HL-60 (cell line): ENCODE data around the gene ITFG2.

Source experiments
- DNase-seq, 2 experiments: peaks; one replicate each; pipeline ENCODE4 v3.0.0-alpha.2; 2010 to 2020; ENCODE audit warnings: low read depth in 1 of 2, low spot score in 1 of 2
- H3K27ac ChIP-seq: fragments of 250-450 bp; sonication (Bioruptor Pico); replicated peaks from 2 replicates; pipeline ENCODE4 v1.5.1; 2020; ENCODE audit warnings: mild to moderate bottlenecking, moderate library complexity
- H3K27me3 ChIP-seq: fragments of 250-450 bp; sonication (Bioruptor Pico); 2 replicates; pipeline ENCODE4 v1.5.1; 2021; ENCODE audit warnings: mild to moderate bottlenecking, moderate library complexity; ENCODE audit not compliant: insufficient read depth, poor library complexity, severe bottlenecking
- H3K4me3 ChIP-seq: replicated peaks from 2 replicates; pipeline ENCODE4 v1.5.1; 2011; ENCODE audit warnings: mild to moderate bottlenecking, control low read depth, low read length; ENCODE audit not compliant: insufficient read depth
- GABPA ChIP-seq: IDR thresholded peaks from 2 replicates; pipeline ENCODE4 v1.6.1; 2012; ENCODE audit warnings: low read depth
- POLR2AphosphoS5 ChIP-seq: IDR thresholded peaks from 2 replicates; pipeline ENCODE4 v1.6.1; 2012; ENCODE audit warnings: low read depth
- SPI1 ChIP-seq: IDR thresholded peaks from 2 replicates; pipeline ENCODE4 v1.6.1; 2012; ENCODE audit warnings: low read depth, mild to moderate bottlenecking, borderline replicate concordance
- TF ChIP-seq, protein P1 (sequence below): IDR thresholded peaks from 2 replicates; pipeline ENCODE4 v1.6.1; 2012; ENCODE audit warnings: low read depth; ENCODE audit not compliant: insufficient replicate concordance
- TF ChIP-seq, protein P2 (sequence below): IDR thresholded peaks from one replicate; pipeline ENCODE4 v1.5.1; 2011; ENCODE audit warnings: low read length, control low read depth, inconsistent platforms; ENCODE audit not compliant: insufficient read depth

The ITFG2 gene

DNA sequence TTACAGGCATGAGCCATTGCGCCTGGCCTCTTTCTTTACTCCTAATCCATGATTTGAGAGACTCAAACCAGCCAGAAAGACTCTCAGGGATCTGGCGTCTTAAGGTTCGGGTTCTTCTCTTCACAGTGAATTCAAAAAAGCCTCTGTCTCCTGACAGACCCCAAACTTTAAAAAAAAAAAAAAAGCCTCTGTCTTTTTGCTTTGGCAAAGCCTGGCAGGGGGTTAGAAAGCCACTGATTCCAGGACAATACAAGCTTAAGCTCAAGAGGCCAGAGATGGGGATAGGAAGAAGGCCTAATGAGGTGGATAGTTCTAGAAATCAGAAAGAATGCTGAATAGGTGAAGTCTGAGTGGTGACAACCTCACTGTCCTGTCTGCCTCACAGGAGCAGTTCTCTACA lies 13.6 kb downstream of the ITFG2 start:
- Histone ChIP-seq H3K4me3 (no peak overlapping the region), H3K27ac (no peak overlapping the region), H3K27me3 (no peaks in the 10 kb centered on the region)
- no peak for DNase-seq
- TF ChIP-seq GABPA (no peak), POLR2AphosphoS5 (no peak), SPI1 (no peak)
- TF ChIP-seq, protein P1, sequence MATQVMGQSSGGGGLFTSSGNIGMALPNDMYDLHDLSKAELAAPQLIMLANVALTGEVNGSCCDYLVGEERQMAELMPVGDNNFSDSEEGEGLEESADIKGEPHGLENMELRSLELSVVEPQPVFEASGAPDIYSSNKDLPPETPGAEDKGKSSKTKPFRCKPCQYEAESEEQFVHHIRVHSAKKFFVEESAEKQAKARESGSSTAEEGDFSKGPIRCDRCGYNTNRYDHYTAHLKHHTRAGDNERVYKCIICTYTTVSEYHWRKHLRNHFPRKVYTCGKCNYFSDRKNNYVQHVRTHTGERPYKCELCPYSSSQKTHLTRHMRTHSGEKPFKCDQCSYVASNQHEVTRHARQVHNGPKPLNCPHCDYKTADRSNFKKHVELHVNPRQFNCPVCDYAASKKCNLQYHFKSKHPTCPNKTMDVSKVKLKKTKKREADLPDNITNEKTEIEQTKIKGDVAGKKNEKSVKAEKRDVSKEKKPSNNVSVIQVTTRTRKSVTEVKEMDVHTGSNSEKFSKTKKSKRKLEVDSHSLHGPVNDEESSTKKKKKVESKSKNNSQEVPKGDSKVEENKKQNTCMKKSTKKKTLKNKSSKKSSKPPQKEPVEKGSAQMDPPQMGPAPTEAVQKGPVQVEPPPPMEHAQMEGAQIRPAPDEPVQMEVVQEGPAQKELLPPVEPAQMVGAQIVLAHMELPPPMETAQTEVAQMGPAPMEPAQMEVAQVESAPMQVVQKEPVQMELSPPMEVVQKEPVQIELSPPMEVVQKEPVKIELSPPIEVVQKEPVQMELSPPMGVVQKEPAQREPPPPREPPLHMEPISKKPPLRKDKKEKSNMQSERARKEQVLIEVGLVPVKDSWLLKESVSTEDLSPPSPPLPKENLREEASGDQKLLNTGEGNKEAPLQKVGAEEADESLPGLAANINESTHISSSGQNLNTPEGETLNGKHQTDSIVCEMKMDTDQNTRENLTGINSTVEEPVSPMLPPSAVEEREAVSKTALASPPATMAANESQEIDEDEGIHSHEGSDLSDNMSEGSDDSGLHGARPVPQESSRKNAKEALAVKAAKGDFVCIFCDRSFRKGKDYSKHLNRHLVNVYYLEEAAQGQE, result no peak
- TF ChIP-seq, protein P2, sequence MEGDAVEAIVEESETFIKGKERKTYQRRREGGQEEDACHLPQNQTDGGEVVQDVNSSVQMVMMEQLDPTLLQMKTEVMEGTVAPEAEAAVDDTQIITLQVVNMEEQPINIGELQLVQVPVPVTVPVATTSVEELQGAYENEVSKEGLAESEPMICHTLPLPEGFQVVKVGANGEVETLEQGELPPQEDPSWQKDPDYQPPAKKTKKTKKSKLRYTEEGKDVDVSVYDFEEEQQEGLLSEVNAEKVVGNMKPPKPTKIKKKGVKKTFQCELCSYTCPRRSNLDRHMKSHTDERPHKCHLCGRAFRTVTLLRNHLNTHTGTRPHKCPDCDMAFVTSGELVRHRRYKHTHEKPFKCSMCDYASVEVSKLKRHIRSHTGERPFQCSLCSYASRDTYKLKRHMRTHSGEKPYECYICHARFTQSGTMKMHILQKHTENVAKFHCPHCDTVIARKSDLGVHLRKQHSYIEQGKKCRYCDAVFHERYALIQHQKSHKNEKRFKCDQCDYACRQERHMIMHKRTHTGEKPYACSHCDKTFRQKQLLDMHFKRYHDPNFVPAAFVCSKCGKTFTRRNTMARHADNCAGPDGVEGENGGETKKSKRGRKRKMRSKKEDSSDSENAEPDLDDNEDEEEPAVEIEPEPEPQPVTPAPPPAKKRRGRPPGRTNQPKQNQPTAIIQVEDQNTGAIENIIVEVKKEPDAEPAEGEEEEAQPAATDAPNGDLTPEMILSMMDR, result no peak

DNA sequence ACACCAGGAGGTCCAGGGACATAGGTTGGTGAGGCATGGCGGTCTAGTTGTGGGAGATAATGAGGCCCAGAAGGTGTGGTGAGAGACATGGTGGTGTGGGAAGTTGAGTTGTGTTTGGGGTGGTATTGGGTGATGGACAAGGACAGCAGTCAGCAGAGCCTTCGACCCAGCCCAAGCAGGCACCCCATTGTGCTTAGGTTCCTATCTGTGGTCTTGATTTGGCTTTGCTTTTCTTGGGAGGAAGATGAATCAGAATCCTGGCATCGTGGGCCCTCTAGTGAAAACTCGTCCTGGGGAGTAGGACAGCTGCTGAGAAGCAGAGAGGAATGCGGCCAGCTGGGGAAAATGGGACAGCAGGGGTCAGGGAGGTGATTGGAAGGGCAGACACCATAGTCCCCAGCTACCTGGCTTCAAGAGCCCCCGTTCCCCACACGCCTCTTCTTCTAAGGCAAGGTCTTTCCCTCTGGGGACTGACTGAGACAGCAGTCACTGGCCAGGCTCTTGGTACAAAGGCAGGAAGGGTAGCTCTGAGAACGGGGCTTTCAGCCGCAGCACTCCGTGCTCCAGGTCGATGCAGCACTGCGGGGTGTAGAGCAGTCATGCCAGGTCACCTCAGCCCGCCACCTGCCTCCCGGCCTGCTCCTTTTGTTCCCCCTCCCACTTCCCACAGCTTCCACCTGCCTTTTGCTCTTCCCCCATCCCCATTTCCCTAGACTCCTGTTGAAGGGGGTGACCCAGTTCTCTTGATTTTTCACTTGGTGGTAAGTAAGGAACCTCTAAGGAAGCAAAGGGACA lies 14.4 kb downstream of the ITFG2 start:
- no peak overlapping the region for H3K4me3 ChIP-seq
- DNase-seq, result no peak
- no peaks in the 10 kb centered on the region for H3K27me3 ChIP-seq
- H3K27ac ChIP-seq, result no peak overlapping the region
- TF ChIP-seq POLR2AphosphoS5, result no peak

DNA sequence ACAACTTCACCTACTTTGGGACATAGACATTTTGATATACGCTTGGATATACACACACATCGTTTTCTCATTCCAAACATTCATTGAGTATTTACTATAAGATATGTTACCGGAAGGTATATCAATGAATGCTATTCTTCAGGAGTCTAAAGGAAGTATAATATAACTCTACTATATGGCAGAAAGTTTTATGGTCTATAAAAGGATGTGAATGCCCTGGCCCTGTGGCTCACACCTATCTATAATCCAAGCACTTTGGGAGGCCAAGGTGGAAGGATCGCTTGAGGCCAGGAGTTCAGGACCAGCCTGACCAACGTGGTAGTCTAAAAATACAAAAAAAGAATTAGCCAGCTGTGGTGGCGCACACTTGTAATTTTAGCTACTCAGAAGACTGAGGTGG lies 16.8 kb downstream of the ITFG2 start:
- DNase-seq, result no peak
- no peak for TF ChIP-seq GABPA
- TF ChIP-seq POLR2AphosphoS5, result no peak
- TF ChIP-seq, protein P2, result no peak
- TF ChIP-seq, protein P1, result no peak
- TF ChIP-seq SPI1, result no peak
- no peaks in the 10 kb centered on the region for H3K27me3 ChIP-seq
- H3K4me3 ChIP-seq, result no peak overlapping the region
- H3K27ac ChIP-seq, result no peak overlapping the region

DNA sequence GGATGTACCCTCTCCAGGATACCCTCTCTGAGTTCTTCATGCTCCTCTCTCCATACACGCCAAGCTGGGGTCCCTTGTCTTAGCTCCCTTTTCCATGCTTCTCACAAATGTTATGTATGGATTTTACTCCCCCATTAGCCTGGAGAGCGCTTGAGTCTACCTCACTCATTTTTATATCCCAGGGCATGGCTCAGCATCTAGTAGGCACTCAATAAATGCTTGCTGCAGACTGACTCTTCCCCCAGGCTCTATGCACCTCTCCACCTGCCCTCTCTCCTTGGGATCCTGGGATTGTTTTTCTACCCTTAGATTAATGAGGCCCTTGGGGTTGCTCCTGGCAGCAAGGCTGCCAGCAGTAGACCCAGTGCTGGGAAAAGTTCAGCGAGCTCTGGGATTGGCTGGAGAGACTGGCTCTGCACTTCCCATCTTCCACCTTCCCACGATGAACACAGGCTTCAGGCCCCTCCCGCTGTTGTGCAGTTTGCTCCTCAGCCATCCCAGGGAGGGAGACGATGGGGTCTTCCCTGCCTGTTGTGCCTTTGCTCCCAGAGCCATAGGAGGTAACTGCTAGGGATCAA lies 20.2 kb downstream of the ITFG2 start:
- no peak overlapping the region for H3K27ac ChIP-seq
- no peak overlapping the region for H3K4me3 ChIP-seq
- TF ChIP-seq, protein P1, result no peak
- TF ChIP-seq, protein P2, result no peak
- TF ChIP-seq POLR2AphosphoS5, result no peak
- TF ChIP-seq GABPA, result no peak
- TF ChIP-seq SPI1, result no peak
- no peak for DNase-seq
- H3K27me3 ChIP-seq, result no peaks in the 10 kb centered on the region
